ENCODE data around the gene CCDC90B.
"Not testable (repeated sequence)": the region's sequence is repeated elsewhere in the genome, so short reads cannot be mapped to it uniquely, and the experiment has no call there.

The CCDC90B gene, protein sequence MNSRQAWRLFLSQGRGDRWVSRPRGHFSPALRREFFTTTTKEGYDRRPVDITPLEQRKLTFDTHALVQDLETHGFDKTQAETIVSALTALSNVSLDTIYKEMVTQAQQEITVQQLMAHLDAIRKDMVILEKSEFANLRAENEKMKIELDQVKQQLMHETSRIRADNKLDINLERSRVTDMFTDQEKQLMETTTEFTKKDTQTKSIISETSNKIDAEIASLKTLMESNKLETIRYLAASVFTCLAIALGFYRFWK

DNA sequence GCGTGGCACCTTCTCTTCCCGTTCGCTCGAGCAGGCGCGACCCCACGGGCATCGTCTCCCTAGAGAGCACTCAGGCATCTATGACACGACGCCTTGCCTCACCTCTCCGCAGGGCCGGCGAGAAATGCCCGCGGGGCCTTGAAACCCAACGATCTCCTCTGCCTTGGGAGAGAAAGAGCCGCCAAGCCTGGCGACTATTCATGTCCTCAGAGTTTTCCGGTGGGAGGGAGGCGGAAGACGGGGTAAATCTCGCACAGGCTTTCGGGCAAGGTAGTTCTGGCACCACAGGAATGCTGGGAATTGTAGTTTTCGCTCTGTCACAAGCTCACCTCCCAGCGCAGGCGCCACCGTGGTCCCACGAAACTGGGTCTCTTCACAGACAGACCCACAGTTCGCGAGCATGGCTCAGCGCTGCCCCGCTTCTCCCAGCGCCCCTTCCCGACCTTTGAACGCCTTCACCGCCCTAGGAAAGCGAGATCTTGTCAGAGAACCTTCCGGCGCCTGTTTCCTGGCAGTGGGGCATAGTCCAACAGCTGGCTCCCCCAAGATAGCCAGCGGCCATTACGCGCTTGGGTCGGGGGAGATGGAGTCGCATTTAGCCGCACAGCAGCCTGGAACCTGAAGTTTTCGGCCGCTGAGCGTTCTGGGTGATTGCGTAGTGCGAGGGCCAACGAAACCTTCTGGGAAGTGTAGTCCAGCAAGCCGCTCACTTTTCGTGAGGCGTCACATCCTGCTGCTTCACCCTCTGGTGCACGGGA lies at the start of gene CCDC90B:
Gene CCDC90B, minus strand, starts transcription at position 597 of the 758 bp plus-strand sequence. Its CDS starts 395 bp downstream, at position 202.
- peak; percentile 99 for DNase-seq

DNA sequence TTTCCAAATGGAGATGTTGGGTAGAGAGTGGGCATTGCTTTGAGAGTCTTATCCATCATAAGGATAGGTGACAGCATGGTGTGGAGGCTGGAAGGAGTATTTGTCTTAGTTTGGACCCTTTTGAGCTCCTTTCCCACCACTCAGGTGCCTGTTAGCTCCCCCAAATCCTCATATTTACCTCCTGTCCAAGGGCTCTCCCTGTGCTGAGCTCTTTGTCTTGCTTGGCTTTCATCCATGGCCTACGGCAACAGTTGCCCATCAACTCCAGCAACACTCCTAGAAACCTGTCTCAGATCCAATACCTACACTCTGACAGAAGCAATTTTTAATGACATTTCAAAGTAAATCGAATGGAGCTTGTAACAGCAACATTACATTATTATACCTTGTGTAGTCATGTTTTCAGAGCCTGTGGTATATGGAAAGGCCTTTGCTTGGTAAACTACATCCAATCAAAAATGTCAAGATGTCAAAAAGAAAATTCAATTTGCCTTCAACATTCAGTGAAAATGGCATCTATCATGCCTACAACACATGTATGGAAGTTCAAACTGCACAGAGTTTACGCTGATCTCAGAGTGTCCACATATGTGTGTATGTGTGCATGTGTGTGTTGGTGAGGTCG lies 49.4 kb upstream of the CCDC90B start:
- DNase-seq, result no peak

DNA sequence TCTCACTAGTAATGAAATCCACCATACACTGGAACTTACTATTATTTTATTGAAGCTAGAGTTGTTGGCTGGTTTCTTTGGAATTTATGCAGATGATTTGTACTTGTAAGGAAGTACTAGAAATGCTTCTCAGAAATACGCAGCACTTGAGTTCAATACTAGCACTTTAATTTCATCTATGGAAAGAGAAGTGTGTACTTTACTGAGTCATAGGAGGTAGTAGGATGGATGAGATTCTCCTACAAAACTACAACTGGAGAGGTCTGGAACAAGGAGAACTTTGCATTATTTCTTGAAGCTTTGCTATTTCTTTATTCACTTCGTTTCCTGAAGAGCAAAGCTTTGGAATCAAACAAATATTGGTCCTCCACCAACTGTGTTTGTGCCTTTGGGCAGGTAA lies 44.1 kb upstream of the CCDC90B start:
- no peak for DNase-seq

DNA sequence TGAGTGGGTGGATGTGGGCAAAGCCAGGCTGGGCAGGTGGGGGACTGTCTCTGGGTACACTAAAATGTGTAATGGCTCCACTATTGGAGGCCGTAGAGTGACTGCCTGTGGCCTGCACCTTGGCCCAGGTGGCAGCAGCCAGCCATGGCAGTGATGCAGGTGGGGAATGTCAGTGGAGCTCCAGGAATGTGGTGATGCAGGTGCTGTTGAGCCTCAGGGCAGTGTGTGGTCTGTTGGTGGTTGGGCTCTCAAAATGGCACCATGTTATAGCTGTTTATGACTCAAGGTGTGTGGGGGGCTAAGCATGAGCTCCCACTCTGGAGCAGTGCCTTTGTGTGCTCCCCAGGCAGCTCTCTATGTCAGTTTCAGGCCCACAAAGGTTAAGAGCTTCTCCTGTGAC lies 40.2 kb upstream of the CCDC90B start:
- no peak for DNase-seq

DNA sequence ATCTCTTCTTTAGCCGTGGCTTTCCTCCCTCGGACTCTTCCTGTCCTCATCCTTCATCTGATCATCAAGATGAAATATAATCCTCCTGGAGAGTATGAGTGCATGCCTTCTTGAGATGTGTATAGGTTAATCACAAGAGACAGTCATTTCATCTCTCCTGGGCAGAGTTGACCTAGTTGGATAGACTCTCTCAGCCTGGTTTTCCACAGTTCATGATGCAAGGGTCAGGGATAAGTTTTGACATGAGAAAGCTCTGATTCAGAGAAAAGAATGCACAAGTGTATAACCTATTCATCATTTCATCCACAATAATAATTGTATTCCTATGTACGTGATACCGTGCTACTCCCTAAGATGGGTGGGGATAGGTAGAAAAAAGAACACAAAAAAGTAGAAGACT lies 33.2 kb upstream of the CCDC90B start:
- DNase-seq, result no peak

DNA sequence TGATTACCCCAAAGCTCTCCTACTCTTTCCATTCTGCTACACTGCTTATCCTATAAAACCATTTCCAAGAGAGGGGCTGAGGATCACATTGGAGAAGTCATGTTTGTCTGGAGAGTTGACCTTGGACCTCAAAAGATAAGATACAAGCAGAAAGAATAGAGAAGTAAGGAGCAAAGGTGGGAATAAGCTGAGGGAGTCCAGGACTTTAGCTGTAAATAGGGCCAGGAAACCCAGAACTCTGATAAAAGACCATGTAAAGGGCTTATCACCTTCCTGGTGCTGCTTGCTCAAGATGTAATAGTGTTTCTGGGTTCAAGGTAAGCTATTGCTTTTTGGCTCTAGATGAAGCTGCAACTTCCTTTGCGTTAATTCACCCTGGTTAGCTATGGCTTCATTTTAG lies 32.8 kb upstream of the CCDC90B start:
- no peak for DNase-seq

DNA sequence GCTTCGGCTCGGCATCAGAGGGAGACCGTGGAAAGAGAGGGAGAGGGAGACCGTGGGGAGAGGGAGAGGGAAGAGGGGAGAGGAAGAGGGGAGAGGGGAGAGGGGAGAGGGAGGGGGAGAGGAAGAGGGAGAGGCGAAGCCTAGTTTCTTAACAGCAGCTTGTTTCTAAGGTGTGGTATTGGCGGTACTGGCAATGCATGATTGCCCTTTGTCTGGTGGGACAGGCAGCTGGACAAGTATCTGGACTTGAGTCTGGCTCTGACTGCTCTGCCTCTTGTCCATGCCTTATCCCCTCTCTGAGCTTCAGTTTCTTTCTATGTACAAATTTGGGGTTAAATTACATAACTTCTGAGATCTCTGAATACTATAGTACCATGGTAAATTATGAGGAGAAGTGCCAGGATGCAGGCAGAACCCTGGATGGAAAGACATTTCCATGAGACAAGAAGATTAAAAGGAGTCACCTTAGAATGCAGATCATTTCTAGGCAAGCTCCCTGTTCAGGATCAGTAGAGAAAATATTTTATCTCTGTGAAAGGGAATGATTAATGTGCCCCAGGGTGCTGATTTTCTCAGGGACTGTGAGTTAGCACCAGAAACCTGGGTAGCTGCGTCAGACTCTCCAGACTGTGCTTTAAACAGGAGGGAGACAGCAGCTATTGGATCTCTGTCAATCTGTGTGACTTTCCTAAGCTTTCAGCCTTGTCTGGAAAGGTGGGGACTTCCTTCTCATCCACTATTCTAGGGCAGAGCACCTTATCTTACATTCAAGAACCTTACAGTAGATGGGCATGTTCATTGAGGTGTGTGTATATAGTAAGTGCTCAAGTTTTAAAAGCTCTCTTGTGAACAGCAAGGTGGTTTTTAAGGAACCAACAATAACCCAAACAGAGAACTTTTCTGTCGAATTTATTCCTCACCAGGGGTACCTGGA lies 31.9 kb upstream of the CCDC90B start:
- DNase-seq, result no peak

DNA sequence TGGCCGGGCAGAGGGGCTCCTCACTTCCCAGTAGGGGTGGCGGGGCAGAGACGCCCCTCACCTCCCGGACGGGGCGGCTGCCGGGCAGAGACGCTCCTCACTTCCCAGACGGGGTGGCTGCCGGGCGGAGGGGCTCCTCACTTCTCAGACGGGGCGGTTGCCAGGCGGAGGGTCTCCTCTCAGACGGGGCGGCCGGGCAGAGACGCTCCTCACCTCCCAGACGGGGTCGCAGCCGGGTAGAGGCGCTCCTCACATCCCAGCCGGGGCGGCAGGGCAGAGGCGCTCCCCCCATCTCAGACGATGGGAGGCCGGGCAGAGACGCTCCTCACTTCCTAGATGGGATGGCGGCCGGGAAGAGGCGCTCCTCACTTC lies 30.7 kb upstream of the CCDC90B start:
- DNase-seq, result not testable (repeated sequence)

DNA sequence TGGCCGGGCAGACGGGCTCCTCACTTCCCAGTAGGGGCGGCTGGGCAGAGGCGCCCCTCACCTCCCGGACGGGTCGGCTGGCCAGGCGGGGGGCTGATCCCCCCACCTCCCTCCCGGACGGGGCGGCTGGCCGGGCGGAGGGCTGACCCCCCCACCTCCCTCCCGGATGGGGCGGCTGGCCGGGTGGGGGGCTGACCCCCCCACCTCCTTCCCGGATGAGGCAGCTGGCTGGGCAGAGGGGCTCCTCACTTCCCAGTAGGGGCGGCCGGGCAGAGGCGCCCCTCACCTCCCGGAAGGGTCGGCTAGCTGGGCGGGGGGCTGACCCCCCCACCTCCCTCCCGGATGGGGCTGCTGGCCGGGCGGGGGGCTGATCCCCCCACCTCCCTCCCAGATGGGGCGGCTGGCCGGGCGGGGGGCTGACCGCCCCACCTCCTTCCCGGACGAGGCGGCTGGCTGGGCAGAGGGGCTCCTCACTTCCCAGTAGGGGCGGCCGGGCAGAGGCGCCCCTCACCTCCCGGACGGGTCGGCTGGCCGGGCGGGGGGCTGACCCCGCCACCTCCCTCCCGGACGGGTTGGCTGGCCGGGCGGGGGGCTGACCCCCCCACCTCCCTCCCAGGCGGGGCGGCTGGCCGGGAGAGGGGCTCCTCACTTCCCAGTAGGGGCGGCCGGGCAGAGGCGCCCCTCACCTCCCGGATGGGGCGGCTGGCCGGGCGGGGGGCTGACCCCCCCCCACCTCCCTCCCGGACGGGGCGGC lies 30.2 kb upstream of the CCDC90B start:
- not testable (repeated sequence) for DNase-seq

DNA sequence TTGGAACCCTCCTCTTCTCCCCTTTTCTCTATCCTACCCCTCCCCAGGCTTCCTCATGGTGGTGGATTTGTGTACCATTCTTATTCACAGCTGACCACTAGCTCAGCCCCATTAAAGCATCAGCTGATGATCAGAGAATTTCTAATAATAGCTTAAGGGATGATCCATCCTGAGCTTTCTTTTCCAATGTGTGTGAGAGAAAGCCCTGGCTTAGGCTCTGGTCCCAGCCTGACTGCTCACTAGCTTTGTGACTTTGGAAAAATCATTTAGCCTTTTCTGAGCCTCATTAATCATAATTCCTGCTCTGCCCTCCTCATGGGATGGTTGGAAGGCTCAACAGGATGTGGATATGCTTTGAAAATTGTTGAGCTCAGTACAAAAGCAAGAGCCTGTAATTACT lies 26.3 kb upstream of the CCDC90B start:
- no peak for DNase-seq

DNA sequence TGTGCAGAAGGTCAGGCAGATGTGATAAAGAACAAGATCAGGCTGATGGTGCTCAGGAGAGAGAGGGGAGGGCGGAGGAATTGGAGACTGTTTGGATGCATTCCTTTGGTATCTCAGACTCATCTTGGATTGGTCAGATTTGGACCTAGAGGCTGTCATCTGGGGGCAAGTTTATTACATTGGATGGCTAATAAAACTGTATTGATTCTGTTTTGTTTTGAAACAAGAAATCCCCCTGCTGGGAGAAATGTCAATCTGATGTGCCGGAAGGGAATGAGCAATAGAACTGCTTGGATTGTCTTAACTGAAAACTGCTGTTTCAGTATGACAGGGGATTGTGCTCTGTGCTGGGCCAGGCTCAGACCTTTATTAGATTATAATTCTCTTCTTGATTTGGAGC lies 25.5 kb upstream of the CCDC90B start:
- DNase-seq, result no peak

DNA sequence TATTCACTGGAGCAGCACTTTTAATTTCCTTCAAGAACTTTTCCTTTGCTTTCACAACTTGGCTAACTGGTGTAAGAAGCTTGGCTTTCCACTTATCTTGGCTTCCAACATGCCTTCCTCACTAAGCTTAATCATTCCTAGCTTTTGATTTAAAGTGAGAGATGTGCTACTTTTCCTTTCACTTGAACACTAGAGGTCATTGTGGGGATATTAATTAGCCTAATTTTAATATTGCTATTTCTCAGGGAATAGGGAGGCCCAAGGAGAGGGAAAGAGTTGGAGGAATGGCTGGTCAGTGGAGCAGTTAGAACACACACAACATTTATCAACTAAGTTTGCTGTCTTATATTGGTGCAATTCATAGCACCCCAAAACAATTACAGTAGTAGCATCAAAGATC lies 24.6 kb upstream of the CCDC90B start:
- DNase-seq, result no peak

DNA sequence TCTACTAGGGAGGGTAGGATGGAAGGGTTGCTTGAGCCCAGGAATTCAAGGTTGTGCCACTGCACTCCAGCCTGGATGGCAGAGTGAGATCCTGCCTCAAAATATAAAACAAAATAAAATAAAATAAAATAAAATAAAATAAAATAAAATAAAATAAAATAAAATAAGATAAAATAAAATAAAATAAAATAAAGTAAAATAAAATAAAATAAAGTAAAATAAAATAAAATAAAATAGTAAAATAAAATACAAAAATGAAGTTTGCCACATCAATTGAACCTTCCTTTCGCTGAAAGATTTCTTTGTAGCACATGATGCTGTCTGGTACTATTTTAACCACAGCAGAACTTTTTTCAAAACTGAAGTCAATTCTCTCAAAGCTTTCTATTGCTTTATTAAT lies 22.4 kb upstream of the CCDC90B start:
- DNase-seq, result not testable (repeated sequence)

DNA sequence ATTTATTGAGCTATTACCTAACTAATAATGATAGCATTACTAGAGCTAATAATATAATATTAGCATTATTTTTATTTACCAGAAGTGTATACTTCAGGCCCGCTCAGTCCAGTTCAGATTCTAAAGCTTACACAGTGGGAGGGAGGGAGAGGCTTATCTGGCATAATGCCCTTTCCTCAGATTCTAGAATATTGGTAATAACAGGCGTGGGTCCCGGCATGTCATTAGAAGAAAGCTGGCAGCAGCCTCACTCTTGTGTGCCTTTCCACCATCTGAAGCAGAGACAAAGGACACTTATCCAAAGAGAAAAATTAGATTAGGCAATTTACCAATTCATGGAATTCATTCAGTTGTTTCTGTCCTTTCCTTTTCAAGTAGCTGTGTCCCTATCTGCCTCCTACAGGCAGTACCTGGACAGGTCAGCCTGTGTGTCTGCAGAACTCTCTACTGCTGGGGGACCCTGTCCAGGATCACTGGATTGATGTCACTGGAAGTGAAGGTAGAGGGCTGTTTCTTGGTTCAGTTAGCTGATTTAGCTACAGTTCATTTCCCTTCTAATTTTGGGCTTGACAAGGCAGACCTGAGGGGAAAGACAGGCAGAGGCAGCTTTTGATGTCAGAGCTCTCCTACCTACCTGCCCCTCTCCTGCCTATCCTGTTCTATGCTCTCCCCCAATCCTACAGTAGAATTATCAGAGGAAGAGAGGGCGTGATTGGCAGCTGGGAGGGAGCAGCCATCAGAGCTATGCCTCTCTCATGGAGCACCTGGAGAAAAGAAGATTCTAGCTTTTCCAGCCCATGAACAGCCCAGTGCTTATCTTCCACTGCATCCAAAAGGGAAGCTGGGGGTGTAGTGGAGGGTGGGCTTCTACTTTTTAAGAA lies 20.3 kb upstream of the CCDC90B start:
- no peak for DNase-seq

DNA sequence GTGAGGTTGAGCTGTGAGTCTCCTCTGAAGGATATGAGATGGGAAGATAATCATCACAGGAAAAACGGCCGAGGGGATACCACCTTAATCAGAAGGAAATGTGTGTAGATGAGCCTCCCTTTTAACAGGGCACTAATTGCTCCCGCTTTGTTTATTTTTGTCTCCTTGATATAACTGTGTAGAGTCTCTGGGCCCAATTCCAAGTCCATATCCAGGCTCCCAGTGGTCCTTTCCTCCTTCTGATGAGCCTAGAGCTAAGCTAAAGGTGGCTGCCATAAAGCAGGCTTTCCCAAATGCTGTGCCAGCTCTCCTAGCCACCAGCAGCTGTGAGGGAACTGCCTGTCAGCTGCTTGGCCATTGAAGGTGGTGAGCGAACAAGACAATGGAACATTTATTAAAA lies 17.1 kb upstream of the CCDC90B start:
- DNase-seq, result no peak

DNA sequence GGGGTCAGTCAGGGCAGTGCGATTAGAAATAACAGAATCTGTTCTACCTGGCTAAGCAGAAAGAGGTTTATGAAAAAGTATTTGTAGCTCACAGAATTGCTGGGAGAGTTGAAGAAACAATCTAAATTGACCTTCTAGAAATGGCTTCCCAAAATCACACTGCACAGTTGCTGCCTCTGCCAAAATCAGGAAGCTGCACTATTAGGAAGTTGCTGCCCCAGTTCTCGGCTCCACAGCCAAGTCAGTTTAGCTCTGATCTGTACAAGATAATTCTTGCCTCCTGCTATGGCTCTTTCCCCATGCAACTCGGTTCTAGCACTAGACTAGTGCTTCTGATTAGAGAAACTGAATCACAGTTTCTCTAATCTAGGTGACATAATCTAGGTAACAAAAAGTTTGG lies 16.0 kb upstream of the CCDC90B start:
- DNase-seq, result no peak

DNA sequence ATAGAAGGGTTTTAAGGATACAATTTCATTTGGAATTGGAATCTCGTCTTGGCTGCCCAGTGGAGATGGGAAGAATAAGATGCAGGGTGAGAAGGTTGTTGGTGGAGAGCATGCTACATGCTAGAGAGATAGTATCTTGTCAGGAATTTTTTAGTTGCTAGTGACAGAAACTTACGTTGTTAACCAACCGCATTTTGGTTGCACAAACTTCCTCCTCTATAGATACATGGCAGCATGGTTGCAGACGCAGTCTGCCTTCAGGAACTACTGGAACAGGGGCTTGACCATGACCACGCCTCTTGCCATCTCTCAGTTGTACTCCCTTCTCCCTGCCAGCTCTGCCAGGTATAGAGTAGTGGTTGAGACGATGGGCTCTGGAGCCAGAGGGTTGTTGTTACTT lies 13.5 kb upstream of the CCDC90B start:
- no peak for DNase-seq

DNA sequence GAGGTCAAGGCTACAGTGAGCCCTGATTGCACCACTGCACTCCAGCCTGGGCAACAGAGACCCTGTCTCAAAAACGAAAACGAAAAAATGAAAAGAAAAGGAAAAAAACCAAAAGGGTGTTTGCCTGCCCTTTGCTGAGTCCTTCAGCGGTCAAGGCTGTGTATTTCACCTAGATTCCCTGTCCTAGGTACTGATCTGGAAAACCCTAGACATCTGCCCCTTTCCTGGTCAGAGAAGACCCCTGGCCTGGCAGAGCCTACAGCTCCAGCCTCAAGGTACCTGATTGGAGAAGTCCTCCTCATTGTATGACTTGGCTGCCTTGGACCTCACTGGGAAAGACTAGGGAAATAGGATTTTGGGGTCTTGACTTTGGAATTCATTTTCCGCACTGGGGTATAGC lies 8.0 kb upstream of the CCDC90B start:
- no peak for DNase-seq

DNA sequence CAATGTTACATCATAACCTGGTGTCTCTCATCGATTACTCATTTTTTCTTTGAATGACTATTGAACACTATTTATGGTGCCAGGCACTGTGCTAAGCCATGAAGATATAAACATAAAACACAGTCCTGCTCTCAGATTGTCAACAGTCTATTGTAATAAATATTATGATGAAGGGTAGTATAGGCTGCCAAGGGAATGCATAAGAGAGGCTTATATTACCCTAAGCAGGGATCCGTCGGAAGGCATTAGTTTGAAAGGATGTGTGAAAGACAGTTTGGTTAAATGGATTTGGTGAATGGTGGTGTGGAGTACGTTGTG lies 7.2 kb upstream of the CCDC90B start:
- DNase-seq, result no peak

DNA sequence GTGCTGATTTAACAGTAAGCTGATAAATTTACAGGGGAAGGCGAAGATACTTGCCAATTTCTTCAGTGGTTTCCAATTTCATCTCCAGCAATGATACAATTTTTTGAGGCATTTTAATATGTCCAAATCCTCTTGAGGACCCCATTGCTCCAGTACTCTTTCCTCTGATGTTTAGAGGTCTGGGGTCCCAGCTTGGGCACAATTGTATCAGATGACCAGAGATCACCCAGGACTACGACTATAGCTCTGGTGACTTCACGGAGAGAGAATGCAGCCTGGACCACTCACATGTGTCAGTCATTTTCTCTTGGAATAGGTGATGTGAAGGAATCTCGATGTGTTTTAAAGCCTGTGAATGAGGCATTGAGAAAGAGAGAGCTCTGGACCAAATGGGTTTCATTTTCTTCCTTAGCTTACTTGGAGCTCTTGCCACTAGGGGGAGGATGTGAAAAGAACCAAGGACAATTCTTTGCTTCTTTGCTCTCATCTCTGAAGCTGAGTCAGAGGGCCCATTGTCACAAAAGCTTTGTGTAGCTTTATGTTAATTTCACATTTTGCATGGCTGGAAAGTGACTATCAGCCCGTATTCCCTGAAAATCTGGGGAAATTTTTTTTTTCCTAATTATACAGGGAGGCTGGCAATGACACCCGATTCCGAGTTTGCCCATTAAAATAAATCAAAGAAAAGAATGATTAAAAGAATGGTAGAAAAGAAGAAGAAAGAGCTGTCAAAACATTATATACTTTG lies 6.7 kb upstream of the CCDC90B start:
- DNase-seq, result peak; percentile 69

DNA sequence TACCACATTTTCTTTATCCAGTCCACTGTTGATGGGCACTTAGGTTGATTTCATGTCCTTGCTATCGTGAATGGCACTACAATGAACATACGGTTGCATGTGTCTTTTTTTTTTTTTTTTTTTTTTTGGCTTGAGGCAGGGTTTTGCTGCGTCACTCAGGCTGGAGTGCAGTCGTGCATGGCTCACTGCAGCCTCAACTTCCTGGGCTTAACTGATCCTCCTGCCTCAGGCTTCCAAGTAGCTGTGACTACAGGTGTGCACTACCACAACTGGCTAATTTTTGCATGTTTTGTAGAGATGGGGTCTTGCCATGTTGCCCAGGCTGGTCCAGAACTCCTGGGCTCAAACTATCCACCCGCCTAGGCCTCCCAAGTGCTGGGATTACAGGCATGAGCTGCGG lies 1.5 kb upstream of the CCDC90B start:
- DNase-seq, result peak; percentile 31

Data from hematopoietic multipotent progenitor cell treated with erythropoietin and hydrocortisone succinate and interleukin-3 and kit ligand, for 8 days (in vitro differentiated cells).